ENCODE measurements around the gene EXD3.

The EXD3 gene

DNA sequence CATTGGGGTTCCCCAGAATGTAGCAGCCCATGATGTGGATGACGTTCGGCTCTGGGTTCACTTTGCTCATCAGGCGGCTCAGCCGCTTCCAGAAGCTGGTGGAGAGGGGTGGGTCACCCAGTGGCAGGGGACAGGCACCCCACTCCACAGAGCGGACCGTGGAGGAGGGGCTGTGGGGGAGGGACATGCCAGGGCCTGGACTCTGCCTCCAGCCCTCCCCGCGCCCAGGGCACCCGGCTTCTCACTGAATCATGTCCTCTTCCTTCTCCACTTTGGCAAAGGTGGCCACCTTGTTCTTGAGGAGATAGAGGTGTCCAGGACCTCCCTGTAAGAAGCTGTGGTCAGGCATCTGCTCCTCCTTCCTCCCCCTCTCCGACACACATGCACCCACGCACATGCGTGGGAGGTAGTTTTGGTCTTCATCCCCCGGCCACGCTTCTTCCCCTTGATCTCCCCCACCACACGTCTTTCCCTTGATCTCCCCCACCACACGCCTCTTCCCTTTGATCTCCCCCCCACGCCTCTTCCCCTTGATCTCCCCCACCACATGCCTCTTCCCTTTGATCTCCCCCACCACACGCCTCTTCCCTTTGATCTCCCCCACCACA, 27.1 kb upstream of the EXD3 start:
- Mint-ChIP-seq H3K36me3 (ENCODE audit: low read depth) (peaks cover 4% of the 10 kb centered on the region), H3K9me3 (no peaks in the 10 kb centered on the region), H3K27ac (no peak overlapping the region), H3K4me3 (no peak overlapping the region), H3K27me3 (ENCODE audit: low read depth, poor library complexity) (no peaks in the 10 kb centered on the region), H3K4me1 (peaks cover 19% of the 10 kb centered on the region)
- DNase-seq, result peak; percentile 1
- TF ChIP-seq, protein P1, sequence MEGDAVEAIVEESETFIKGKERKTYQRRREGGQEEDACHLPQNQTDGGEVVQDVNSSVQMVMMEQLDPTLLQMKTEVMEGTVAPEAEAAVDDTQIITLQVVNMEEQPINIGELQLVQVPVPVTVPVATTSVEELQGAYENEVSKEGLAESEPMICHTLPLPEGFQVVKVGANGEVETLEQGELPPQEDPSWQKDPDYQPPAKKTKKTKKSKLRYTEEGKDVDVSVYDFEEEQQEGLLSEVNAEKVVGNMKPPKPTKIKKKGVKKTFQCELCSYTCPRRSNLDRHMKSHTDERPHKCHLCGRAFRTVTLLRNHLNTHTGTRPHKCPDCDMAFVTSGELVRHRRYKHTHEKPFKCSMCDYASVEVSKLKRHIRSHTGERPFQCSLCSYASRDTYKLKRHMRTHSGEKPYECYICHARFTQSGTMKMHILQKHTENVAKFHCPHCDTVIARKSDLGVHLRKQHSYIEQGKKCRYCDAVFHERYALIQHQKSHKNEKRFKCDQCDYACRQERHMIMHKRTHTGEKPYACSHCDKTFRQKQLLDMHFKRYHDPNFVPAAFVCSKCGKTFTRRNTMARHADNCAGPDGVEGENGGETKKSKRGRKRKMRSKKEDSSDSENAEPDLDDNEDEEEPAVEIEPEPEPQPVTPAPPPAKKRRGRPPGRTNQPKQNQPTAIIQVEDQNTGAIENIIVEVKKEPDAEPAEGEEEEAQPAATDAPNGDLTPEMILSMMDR (IDR thresholded peaks at IDR 0.05), result no peak

GRCh38 chr9:137449081-137449844, 26.3 kb upstream of the EXD3 start:
- TF ChIP-seq, protein P1 (IDR thresholded peaks at IDR 0.05), result no peak
- Mint-ChIP-seq H3K27ac (no peak overlapping the region), H3K27me3 (ENCODE audit: low read depth, poor library complexity) (peaks cover 6% of the 10 kb centered on the region), H3K36me3 (ENCODE audit: low read depth) (peaks cover 4% of the 10 kb centered on the region), H3K4me1 (peaks cover 17% of the 10 kb centered on the region), H3K9me3 (no peaks in the 10 kb centered on the region), H3K4me3 (no peak overlapping the region)
- peak; percentile 5 for DNase-seq

- peaks cover 17% of the 10 kb centered on the region for H3K4me1 Mint-ChIP-seq
Observed at GRCh38 chr9:137448602-137448962, 25.6 kb upstream of the EXD3 start.

GRCh38 chr9:137447722-137448601, 25.0 kb upstream of the EXD3 start:
- Mint-ChIP-seq H3K4me3 (no peak overlapping the region), H3K27ac (no peak overlapping the region), H3K4me1 (peaks cover 17% of the 10 kb centered on the region), H3K27me3 (ENCODE audit: low read depth, poor library complexity) (peaks cover 19% of the 10 kb centered on the region), H3K9me3 (peaks cover 4% of the 10 kb centered on the region), H3K36me3 (ENCODE audit: low read depth) (no peaks in the 10 kb centered on the region)
- peak; percentile 11 for DNase-seq
- TF ChIP-seq, protein P1 (IDR thresholded peaks at IDR 0.05), result no peak

More at GRCh38 chr9:137448602-137448962, 25.6 kb upstream of the EXD3 start:
- H3K27ac Mint-ChIP-seq, result no peak overlapping the region
- H3K27me3 Mint-ChIP-seq (ENCODE audit: low read depth, poor library complexity), result peaks cover 13% of the 10 kb centered on the region
- peaks cover 1% of the 10 kb centered on the region for H3K9me3 Mint-ChIP-seq
- DNase-seq, result no peak
- no peak overlapping the region for H3K4me3 Mint-ChIP-seq
- H3K36me3 Mint-ChIP-seq (ENCODE audit: low read depth), result peaks cover 2% of the 10 kb centered on the region
- TF ChIP-seq, protein P1 (IDR thresholded peaks at IDR 0.05), result no peak

DNA sequence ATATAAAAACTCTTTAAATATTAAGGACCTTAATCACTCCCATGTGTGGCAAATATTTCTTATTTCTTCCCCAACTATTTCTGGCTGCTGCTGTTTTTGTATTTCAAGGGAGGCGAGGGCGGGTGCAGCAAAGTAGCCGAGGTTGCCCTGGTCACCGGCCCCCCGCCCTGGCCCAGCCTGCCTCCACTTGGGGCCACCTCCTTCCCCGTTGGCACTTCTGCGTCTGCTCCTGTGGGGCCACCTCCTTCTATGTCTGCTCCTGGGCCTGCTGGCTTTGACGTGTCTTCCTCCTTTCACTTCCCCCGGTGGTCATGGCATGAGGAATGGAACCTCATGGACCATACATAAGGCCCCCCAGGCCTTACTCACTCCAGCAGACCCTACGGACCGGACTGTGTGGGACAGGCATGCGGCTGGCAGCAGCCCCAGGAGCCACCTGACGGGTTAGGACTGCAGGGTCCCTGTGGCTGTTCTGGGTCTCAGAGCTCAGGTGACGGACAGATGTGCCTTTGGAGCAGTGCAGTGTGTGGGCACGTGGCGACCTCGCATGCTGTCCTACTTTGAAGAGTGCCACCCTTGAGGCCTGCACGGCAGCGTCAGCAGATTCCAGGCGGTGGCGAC, 24.0 kb upstream of the EXD3 start:
- TF ChIP-seq, protein P1 (IDR thresholded peaks at IDR 0.05), result no peak
- H3K4me1 Mint-ChIP-seq, result peaks cover 19% of the 10 kb centered on the region
- peak overlapping the region; percentile 52 for H3K27ac Mint-ChIP-seq
- no peak overlapping the region for H3K4me3 Mint-ChIP-seq
- peaks cover 29% of the 10 kb centered on the region for H3K27me3 Mint-ChIP-seq (ENCODE audit: low read depth, poor library complexity)
- H3K9me3 Mint-ChIP-seq, result peaks cover 4% of the 10 kb centered on the region
- peak; percentile 2 for DNase-seq
- no peaks in the 10 kb centered on the region for H3K36me3 Mint-ChIP-seq (ENCODE audit: low read depth)
